Activated naive CD4-positive, alpha-beta T cell treated with anti-CD3 and anti-CD28 coated beads, Interleukin-2, amount 10 ng/mL, durations not matched to agents 7 days and 5 days (primary cell): ENCODE data around the gene PTPRJ.
"Not testable (repeated sequence)": the region's sequence is repeated elsewhere in the genome, so short reads cannot be mapped to it uniquely, and the experiment has no call there.

Experiments used
- CTCF ChIA-PET: fragments of 350-600 bp; sonication (Branson Sonifier 250); formaldehyde crosslinking; loops from one replicate; lab custom pipeline; 2021; ENCODE audit warnings: antibody characterized with exemption; lab: Charles Lee
- DNase-seq: peaks from one replicate; pipeline ENCODE4 v3.0.0-alpha.2; 2020
- H3K27ac Mint-ChIP-seq: one replicate; pipeline ENCODE4 v1.8.0; 2021; ENCODE audit warnings: mild to moderate bottlenecking, moderate library complexity, mixed read lengths
- H3K27me3 Mint-ChIP-seq: one replicate; pipeline ENCODE4 v1.8.0; 2021; ENCODE audit warnings: mild to moderate bottlenecking, mixed read lengths
- H3K36me3 Mint-ChIP-seq: one replicate; pipeline ENCODE4 v1.8.0; 2021; ENCODE audit warnings: mixed read lengths
- H3K4me1 Mint-ChIP-seq: one replicate; pipeline ENCODE4 v1.8.0; 2021; ENCODE audit warnings: mixed read lengths
- H3K4me3 Mint-ChIP-seq: one replicate; pipeline ENCODE4 v1.8.0; 2021; ENCODE audit warnings: mild to moderate bottlenecking, moderate library complexity, mixed read lengths
- H3K9me3 Mint-ChIP-seq: one replicate; pipeline ENCODE4 v1.8.0; 2021; ENCODE audit warnings: mixed read lengths

Gene PTPRJ

DNA sequence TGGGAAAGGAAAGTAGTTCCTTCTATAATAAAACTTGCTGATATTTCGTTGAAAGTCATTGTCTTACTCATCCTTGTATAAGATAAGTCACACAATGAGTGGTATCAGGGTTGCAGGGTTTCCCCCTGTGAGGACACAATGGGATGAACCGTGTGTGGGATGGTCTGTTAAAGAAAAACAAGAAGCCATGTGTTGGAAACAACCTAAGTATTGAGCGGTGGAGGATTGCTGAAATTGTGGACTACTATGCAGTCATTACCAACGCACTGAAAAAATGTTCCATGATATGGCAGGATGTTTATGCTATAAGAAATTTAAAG lies 28.6 kb downstream of the PTPRJ start:
- H3K27me3 Mint-ChIP-seq = no peaks in the 10 kb centered on the region
- no peak overlapping the region for H3K4me3 Mint-ChIP-seq
- peaks cover 83% of the 10 kb centered on the region for H3K4me1 Mint-ChIP-seq
- CTCF ChIA-PET = interaction anchor here (1.1 kb wide), 1 partner anchor 9 kb away, joined by 3 read pairs; no protein-coding TSS in a partner anchor
- DNase-seq = no peak
- no peaks in the 10 kb centered on the region for H3K9me3 Mint-ChIP-seq
- H3K36me3 Mint-ChIP-seq = peaks cover 18% of the 10 kb centered on the region
- peak overlapping the region; percentile 39 for H3K27ac Mint-ChIP-seq

DNA sequence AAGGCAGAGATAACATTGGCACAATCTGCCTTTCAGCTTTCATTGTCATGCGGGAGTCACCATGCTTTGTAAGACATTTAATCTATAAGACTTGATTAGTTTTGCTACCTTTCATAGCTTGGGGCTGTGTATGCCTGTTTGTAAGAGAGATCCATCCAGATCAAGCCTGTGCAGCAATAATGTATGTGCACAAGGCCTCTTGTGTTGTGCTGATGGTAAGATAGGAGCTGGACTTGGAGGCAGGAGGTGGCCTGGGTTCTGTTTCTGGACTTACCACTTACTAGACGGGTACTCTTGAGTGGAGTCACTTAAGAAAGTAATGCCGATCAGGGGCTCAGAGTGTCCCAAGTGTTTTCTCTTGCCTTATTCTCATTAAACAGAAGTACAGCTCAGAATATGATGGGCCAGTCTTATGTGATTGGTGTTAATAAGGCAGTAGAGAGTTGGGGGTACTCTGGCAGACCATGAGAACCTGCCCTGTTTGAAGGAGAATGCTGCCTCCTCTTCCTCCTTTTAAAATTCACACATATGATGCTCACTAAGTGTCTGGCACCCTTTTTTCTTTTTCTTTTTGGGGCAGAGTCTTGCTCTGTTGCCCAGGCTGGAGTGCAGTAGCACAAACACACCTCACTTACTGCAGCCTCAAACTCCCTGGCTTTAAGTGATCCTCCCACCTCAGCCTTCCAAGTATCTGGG lies 30.9 kb downstream of the PTPRJ start:
- DNase-seq = no peak
- CTCF ChIA-PET = interaction anchor here (0.6 to 1.0 kb wide), 2 partner anchors 9 to 98 kb away, joined by 3 read pairs; no protein-coding TSS in a partner anchor
- Mint-ChIP-seq H3K4me3 (no peak overlapping the region), H3K27me3 (no peaks in the 10 kb centered on the region), H3K36me3 (peaks cover 32% of the 10 kb centered on the region), H3K9me3 (no peaks in the 10 kb centered on the region), H3K27ac (peak overlapping the region; percentile 89), H3K4me1 (peaks cover 79% of the 10 kb centered on the region)

DNA sequence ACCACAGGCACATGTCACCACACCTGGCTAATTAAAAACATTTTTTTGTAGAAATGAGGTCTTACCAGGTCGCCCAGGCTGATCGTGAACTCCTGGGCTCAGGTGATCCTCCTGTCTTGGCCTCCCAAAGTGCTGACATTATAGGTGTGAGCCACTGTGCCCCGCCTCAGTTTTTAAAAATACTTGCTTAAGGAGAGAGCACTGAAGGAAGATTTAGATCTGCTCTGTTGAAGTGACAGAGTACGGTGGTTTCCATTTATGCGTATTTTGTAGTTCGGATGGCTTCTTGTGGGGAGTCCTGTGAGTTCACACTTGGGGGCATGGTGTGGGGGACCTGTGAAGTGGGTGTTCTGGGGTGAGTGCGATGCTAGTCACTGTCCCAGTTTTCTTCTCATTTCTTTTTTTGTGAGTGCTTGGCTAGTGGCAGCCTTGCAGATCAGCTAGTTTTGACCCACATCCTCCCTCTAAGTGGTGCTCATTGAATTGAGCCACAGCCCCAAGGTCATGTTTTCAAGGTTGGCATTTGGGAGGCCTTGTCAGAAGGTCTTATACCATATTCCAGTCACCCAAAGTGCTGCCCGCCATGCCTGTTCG lies 31.5 kb downstream of the PTPRJ start:
- Mint-ChIP-seq H3K4me3 (no peak overlapping the region), H3K36me3 (peaks cover 34% of the 10 kb centered on the region), H3K9me3 (no peaks in the 10 kb centered on the region), H3K27ac (peak overlapping the region; percentile 89), H3K27me3 (no peaks in the 10 kb centered on the region), H3K4me1 (peaks cover 79% of the 10 kb centered on the region)
- CTCF ChIA-PET = no interaction called here
- peak; percentile 30 for DNase-seq

DNA sequence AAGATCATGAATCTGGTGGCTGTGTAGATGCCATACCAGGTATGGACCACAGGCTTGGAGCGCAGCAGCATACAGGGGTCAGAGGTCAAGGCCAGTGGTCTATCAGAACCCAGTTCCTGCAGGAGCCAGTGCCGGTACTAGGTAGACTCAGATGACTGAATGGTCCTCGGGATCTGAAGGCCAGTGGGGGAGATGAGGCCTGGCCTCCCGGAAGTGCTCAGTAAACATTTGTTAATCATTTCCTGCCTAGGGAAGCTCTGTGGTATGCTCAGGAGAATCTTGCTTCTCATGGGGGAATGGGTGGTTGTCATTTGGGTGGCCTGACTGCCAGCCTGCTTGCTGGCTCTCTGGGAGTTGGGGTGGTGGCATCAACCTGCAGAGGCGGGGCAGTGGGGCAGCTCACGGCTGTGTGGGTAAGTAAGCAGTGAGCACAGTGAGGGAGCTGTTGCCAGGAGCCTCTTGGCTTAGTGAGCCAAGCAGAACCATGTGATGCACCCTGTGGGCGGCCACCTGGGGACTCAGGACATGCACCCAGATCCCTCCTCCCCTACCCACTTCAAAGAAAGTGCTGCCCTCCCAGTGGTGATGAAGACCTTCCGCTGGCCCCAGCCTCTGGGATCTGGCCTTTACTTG lies 33.0 kb downstream of the PTPRJ start:
- H3K27me3 Mint-ChIP-seq = no peaks in the 10 kb centered on the region
- peak overlapping the region; percentile 89 for H3K27ac Mint-ChIP-seq
- peaks cover 30% of the 10 kb centered on the region for H3K36me3 Mint-ChIP-seq
- DNase-seq = peak; percentile 66
- CTCF ChIA-PET = interaction anchor here (0.9 to 1.4 kb wide), 6 partner anchors 9 to 96 kb away, joined by 3 read pairs; no protein-coding TSS in a partner anchor
- no peaks in the 10 kb centered on the region for H3K9me3 Mint-ChIP-seq
- H3K4me1 Mint-ChIP-seq = peaks cover 85% of the 10 kb centered on the region
- H3K4me3 Mint-ChIP-seq = peak overlapping the region; percentile 52

DNA sequence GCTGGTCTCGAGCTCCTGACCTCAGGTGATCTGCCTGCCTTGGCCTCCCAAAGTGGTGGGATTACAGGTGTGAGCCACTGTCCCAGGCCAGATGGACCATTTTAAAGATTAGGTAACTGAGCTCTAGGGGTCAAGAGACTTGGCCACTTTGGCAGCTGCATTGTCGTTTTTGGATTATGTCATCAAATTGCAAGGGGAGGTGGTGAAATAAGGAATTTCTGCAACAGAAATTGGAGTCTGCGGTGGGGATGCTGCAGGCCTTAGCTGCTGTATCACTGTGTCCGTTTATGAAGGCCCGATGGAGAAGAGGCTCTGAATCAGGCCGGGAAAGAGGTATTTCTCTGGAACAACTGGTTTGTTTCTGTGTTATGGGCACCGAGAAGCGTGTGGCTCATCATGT lies 34.6 kb downstream of the PTPRJ start:
- DNase-seq = no peak
- Mint-ChIP-seq H3K36me3 (peaks cover 36% of the 10 kb centered on the region), H3K4me3 (no peak overlapping the region), H3K27me3 (no peaks in the 10 kb centered on the region), H3K9me3 (no peaks in the 10 kb centered on the region), H3K4me1 (peaks cover 89% of the 10 kb centered on the region), H3K27ac (peak overlapping the region; percentile 47)
- CTCF ChIA-PET = interaction anchor here (0.9 to 1.5 kb wide), 6 partner anchors 9 to 94 kb away, joined by 3 to 4 read pairs (median 3); no protein-coding TSS in a partner anchor

DNA sequence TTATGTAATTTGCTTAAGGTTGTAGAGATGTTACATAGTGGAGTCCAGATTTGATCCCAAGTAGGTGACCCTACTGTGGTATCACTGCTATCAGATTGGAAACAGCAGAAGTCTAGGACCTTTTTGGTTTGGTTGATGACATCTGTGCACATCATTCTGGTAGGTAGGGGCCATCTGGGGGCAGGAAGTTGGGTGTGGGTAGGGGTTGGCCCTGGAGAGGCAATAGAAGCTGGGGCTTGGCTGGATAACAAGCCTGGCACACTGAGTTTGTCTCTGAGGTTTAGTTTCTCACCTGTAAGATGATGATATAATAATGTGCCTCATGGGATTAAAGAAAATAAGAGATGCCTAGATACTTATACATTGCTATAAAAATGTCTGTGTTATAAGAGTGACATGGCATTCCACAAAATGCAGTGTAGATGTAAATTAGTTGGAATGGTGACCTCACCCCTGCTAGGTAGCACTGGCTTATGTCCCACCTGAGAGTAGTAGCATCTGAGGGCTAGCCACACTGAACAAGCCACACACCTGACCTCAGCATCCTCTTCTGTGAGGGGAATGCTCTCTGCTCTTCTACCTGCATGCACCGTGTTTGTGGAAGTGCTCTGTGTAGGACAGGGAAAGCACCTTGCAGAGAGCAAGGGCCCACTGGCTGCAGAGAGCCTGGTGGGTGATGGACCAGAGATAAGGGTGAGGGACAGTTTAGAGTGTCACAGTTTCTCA lies 36.9 kb downstream of the PTPRJ start:
- no peaks in the 10 kb centered on the region for H3K9me3 Mint-ChIP-seq
- peak; percentile 68 for DNase-seq
- peak overlapping the region; percentile 88 for H3K27ac Mint-ChIP-seq
- no peak overlapping the region for H3K4me3 Mint-ChIP-seq
- H3K27me3 Mint-ChIP-seq = no peaks in the 10 kb centered on the region
- CTCF ChIA-PET = interaction anchor here (1.4 to 1.6 kb wide), 2 partner anchors 8 to 16 kb away, joined by 3 to 6 read pairs; no protein-coding TSS in a partner anchor
- H3K4me1 Mint-ChIP-seq = peaks cover 89% of the 10 kb centered on the region
- peaks cover 47% of the 10 kb centered on the region for H3K36me3 Mint-ChIP-seq

DNA sequence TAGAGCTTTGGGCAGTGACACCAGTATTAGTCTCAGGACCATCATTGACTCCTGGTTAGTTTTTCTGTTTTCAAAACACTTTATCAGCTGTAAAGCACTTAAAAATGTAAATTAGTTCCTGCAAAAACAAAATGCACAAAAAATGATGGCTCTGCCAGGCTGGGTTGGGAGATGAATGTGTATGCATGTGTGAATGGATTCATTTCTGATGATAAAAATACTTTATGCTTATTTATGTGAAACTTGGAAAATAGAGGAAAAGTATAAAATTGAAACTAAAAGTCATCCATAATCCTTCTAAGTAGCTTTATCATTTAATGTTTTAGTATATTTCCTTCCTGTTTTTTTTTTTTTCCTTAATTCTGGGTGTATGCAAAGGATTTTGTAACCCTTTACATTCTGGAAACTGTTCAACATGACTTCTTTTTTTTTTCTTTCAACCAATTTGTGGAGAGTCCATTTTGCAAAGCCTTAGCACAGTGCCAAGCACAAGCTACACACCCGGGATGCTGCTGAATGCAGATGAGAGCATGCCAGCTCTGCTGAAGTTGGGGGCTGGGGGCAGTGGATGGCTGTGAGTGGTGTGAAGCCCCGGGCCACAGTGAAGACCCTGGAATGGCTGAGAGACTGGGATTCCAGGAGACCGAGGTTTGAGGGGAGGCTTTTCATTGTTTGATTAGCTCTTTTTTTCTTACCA lies 37.6 kb downstream of the PTPRJ start:
- Mint-ChIP-seq H3K4me3 (no peak overlapping the region), H3K27ac (peak overlapping the region; percentile 88), H3K9me3 (no peaks in the 10 kb centered on the region), H3K4me1 (peaks cover 88% of the 10 kb centered on the region), H3K27me3 (no peaks in the 10 kb centered on the region), H3K36me3 (peaks cover 55% of the 10 kb centered on the region)
- CTCF ChIA-PET = interaction anchor here (1.4 to 1.6 kb wide), 2 partner anchors 8 to 17 kb away, joined by 3 to 6 read pairs; no protein-coding TSS in a partner anchor
- DNase-seq = no peak

DNA sequence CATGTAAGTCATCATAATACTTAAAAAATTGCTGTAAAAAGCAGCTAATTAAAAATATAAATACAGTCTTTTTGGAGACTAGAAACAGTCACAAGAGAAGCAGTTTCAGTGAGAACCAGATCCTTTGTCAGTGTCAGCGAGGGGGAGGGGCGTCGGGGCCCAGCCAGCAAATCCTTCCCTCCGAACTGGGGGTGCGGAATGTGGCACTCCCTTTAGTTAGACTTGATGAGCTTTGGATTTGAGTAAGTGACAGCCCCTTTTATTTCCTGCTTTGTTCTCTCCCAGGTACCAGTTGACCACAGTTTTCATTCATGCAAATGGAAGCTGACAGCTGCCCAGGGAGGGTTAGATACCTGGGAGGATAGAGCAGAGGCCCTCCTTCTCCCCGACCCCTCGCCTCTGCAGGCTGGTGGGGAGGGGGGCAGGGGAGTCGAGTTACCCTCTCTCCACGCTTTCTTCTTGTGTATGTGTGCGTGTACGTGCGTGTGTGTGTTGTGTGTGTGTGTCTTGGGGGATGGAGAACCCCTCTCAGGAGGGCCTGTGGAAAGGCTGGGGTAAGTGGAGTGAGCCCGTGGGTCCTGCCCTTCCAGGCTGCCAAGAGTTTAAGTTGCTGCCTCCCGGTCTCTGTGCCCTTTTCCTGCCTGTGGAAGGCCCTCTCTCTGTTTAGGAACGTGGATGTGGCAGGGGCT lies 38.3 kb downstream of the PTPRJ start:
- H3K4me1 Mint-ChIP-seq = peaks cover 84% of the 10 kb centered on the region
- DNase-seq = no peak
- H3K27ac Mint-ChIP-seq = peak overlapping the region; percentile 66
- no peaks in the 10 kb centered on the region for H3K27me3 Mint-ChIP-seq
- H3K9me3 Mint-ChIP-seq = no peaks in the 10 kb centered on the region
- CTCF ChIA-PET = interaction anchor here (1.4 to 1.6 kb wide), 2 partner anchors 9 to 18 kb away, joined by 3 to 6 read pairs; no protein-coding TSS in a partner anchor
- H3K4me3 Mint-ChIP-seq = no peak overlapping the region
- peaks cover 55% of the 10 kb centered on the region for H3K36me3 Mint-ChIP-seq

DNA sequence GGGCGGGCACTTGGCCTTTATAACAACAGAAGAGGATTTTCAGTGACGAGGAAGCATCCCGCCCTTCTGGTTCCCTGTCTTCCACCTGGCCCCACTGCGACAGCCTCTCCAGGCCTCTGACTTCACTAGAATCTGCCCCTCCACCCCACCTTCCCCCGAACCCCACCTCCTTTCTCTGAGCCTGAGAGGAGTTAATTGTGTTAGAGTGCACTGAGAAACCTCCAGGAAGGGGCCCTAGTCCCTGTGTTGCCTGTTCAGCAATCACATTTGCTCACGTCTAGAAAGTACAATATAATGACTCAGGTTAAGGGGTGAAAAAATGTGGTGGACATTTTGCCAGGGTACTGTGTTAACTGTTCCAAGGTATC lies 38.8 kb downstream of the PTPRJ start:
- H3K27me3 Mint-ChIP-seq = no peaks in the 10 kb centered on the region
- H3K36me3 Mint-ChIP-seq = peaks cover 53% of the 10 kb centered on the region
- no peak overlapping the region for H3K4me3 Mint-ChIP-seq
- peak overlapping the region; percentile 66 for H3K27ac Mint-ChIP-seq
- H3K9me3 Mint-ChIP-seq = no peaks in the 10 kb centered on the region
- peaks cover 79% of the 10 kb centered on the region for H3K4me1 Mint-ChIP-seq
- DNase-seq = no peak
- CTCF ChIA-PET = interaction anchor here (1.3 to 1.6 kb wide), 3 partner anchors 13 to 89 kb away, joined by 3 to 7 read pairs (median 6); no protein-coding TSS in a partner anchor

DNA sequence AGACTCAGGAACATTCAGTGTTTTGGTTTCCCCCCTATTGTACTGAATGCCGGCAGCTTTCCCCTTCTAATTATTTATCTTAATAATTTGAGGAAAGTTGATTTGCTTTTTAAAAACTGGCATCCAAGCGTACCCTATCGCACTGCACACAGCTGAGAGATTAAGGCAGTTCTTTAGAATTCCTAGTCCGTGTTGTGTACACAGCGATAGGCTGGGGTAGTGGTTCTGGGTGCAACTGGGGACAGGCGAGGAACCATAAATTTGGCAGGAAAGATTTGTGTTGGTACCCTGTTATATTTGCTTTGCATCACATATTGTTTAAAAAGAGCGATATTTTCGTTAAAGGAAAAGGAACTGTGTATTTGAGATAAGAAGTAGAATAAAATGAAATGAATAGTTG lies 39.2 kb downstream of the PTPRJ start:
- peaks cover 55% of the 10 kb centered on the region for H3K36me3 Mint-ChIP-seq
- peak overlapping the region; percentile 66 for H3K27ac Mint-ChIP-seq
- H3K9me3 Mint-ChIP-seq = no peaks in the 10 kb centered on the region
- H3K4me1 Mint-ChIP-seq = peaks cover 79% of the 10 kb centered on the region
- H3K4me3 Mint-ChIP-seq = no peak overlapping the region
- DNase-seq = no peak
- no peaks in the 10 kb centered on the region for H3K27me3 Mint-ChIP-seq
- CTCF ChIA-PET = interaction anchor here (0.9 to 1.6 kb wide), 7 partner anchors 12 to 89 kb away, joined by 3 to 7 read pairs (median 5); no protein-coding TSS in a partner anchor

DNA sequence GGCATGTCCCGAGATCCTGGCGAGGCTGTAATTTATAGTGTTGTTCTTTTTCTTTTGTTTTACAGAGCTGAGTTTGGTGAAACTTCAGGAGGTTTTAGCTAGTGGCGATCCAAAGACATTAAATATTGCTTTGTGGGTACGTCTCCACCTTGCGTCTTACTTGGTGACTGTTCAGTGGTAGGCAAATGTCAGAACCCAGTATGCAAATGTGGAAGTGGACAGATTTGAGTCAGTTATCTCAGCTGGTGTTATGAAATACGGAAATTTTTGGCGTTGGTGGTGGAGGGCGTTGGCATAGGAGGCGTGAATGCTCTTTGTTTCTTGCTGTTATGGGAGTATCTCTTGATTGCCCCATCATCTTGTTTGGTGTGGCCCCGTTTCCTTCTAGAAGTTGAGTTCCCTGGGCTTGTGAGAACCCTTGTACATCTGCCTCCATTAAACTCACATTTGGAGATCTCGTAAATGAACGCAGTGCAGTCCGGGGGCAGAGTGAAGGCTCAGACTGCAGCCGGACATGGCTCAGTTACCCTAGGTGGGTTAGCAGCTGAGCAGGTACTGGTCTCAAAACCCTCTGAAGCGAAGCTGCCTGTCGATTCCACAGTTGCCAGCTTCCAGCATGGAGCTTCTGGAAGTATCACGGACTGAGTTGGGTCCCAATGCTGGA lies 39.9 kb downstream of the PTPRJ start:
- peaks cover 75% of the 10 kb centered on the region for H3K4me1 Mint-ChIP-seq
- peaks cover 51% of the 10 kb centered on the region for H3K36me3 Mint-ChIP-seq
- no peak overlapping the region for H3K4me3 Mint-ChIP-seq
- H3K27ac Mint-ChIP-seq = peak overlapping the region; percentile 67
- CTCF ChIA-PET = interaction anchor here (0.9 to 1.6 kb wide), 7 partner anchors 13 to 88 kb away, joined by 3 to 7 read pairs (median 5); no protein-coding TSS in a partner anchor
- DNase-seq = no peak
- H3K27me3 Mint-ChIP-seq = no peaks in the 10 kb centered on the region
- H3K9me3 Mint-ChIP-seq = no peaks in the 10 kb centered on the region

DNA sequence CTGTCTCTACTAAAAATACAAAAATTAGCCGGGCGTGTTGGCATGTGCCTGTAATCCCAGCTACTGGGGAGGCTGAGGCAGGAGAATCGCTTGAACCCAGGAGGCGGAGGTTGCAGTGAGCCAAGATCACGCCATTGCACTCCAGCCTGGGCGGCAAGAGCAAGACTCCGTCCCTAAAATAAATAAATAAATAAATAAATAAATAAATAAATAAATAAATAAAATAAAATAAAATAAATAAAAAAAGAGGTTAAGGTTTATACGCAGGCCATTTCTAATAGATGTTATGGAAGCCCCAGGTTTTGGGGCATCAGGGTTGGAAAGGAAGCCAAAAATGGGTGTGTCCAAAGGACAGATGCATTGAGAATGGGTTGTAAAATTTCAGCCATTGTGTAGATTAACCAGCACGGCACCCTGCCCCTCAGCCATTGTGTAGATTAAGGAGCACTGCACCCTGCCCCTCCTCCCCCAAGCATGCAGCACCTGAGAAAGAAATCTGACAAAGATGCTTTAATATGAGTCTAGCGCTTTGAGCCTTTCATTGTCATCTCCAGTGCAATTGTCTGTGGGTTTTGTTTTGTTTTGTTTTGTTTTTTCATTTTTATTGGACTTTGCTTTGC lies 41.0 kb downstream of the PTPRJ start:
- H3K36me3 Mint-ChIP-seq = peaks cover 48% of the 10 kb centered on the region
- H3K9me3 Mint-ChIP-seq, H3K27ac Mint-ChIP-seq, CTCF ChIA-PET, DNase-seq, H3K4me3 Mint-ChIP-seq, H3K27me3 Mint-ChIP-seq: not testable (repeated sequence)
- peaks cover 71% of the 10 kb centered on the region for H3K4me1 Mint-ChIP-seq
